RWPE2 (cell line): Measurements from ENCODE around the gene ANKS1B.

Experiments
- ATAC-seq: fragments of 200-7000 bp; cut with Tn5 transposase; 3 replicates; pipeline ENCODE4 v1.9.1; 2021; ENCODE audit warnings: low read depth
- DNase-seq: peaks from one replicate; pipeline ENCODE4 v3.0.0-alpha.2; 2020; ENCODE audit warnings: low spot score
- H3K27ac ChIP-seq: fragments of 450-650 bp; 2 replicates; pipeline ENCODE4 v1.5.1; 2017; ENCODE audit warnings: mild to moderate bottlenecking; ENCODE audit not compliant: poor library complexity, severe bottlenecking
- H3K27me3 ChIP-seq: fragments of 250-450 bp; sonication (Bioruptor Pico); 2 replicates; pipeline ENCODE4 v1.5.1; 2021; ENCODE audit warnings: mild to moderate bottlenecking, moderate library complexity; ENCODE audit not compliant: insufficient read depth, poor library complexity, severe bottlenecking
- H3K36me3 ChIP-seq: fragments of 250-450 bp; sonication (Bioruptor Pico); 2 replicates; pipeline ENCODE4 v1.5.1; 2020; ENCODE audit warnings: low read depth, mild to moderate bottlenecking, moderate library complexity
- H3K4me1 ChIP-seq: fragments of 250-450 bp; sonication (Bioruptor Pico); 2 replicates; pipeline ENCODE4 v1.5.1; 2021; ENCODE audit warnings: mild to moderate bottlenecking, moderate library complexity; ENCODE audit not compliant: insufficient read depth, poor library complexity, severe bottlenecking
- H3K4me3 ChIP-seq: fragments of 250-450 bp; sonication (Bioruptor Pico); 2 replicates; pipeline ENCODE4 v1.5.1; 2021; ENCODE audit warnings: mild to moderate bottlenecking, moderate library complexity; ENCODE audit not compliant: severe bottlenecking
- H3K9me3 ChIP-seq: fragments of 250-450 bp; sonication (Bioruptor Pico); 2 replicates; pipeline ENCODE4 v1.5.1; 2021; ENCODE audit warnings: mild to moderate bottlenecking, moderate library complexity; ENCODE audit not compliant: severe bottlenecking
- TF ChIP-seq, protein P1 (sequence below): fragments of 450-650 bp; IDR thresholded peaks from one replicate; pipeline ENCODE4 v1.5.1; 2017; ENCODE audit warnings: mild to moderate bottlenecking, moderate library complexity; ENCODE audit not compliant: poor library complexity, severe bottlenecking

ANKS1B gene

DNA sequence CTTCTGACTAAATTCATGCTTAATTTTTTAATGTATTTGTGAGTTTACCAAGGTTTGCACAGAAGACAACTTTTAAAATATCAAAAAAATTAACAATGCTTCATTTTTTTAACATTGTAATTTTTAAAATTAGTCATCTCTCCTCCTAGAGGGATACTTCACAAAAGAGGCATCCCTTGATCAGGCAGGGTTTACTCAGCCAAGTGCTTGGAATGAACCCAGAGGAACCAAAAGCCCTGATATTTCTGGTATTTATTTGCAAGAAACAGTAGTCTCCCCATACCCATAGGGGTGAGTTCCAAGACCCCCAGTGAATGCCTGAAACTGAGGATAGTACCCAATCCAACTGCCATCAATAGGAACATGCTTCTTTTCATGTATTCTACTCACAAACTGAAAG lies 284.7 kb downstream of the ANKS1B start:
- no peaks in the 10 kb centered on the region for H3K36me3 ChIP-seq
- H3K4me3 ChIP-seq, result no peak overlapping the region
- H3K27ac ChIP-seq, result no peak overlapping the region
- H3K9me3 ChIP-seq, result peaks cover 2% of the 10 kb centered on the region
- DNase-seq (no peak), ATAC-seq (no peak)
- no peaks in the 10 kb centered on the region for H3K4me1 ChIP-seq
- TF ChIP-seq, protein P1, sequence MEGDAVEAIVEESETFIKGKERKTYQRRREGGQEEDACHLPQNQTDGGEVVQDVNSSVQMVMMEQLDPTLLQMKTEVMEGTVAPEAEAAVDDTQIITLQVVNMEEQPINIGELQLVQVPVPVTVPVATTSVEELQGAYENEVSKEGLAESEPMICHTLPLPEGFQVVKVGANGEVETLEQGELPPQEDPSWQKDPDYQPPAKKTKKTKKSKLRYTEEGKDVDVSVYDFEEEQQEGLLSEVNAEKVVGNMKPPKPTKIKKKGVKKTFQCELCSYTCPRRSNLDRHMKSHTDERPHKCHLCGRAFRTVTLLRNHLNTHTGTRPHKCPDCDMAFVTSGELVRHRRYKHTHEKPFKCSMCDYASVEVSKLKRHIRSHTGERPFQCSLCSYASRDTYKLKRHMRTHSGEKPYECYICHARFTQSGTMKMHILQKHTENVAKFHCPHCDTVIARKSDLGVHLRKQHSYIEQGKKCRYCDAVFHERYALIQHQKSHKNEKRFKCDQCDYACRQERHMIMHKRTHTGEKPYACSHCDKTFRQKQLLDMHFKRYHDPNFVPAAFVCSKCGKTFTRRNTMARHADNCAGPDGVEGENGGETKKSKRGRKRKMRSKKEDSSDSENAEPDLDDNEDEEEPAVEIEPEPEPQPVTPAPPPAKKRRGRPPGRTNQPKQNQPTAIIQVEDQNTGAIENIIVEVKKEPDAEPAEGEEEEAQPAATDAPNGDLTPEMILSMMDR, result no peak
- no peaks in the 10 kb centered on the region for H3K27me3 ChIP-seq

DNA sequence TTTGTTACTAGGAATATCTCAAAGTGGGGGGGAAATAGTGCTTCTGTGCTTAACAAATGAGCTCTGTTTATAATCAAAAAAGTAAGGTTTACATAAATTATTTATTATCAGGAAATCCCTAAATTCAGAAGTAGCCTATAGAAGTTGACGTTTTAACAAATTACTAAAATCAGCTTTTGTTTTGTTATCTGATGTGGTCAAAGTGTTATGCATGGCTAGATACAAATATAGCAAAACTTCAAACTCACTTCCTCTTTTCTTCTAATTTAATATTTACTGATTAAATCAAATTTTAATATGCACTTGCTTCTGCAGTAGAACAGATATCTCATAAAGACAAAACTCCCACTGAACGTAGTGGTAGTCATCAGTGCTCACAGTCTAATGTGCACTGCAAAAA lies 289.7 kb downstream of the ANKS1B start:
- Histone ChIP-seq H3K9me3 (no peaks in the 10 kb centered on the region), H3K36me3 (no peaks in the 10 kb centered on the region), H3K4me1 (no peaks in the 10 kb centered on the region), H3K27ac (no peak overlapping the region), H3K4me3 (no peak overlapping the region), H3K27me3 (no peaks in the 10 kb centered on the region)
- ATAC-seq (no peak), DNase-seq (no peak)
- TF ChIP-seq, protein P1, result no peak

DNA sequence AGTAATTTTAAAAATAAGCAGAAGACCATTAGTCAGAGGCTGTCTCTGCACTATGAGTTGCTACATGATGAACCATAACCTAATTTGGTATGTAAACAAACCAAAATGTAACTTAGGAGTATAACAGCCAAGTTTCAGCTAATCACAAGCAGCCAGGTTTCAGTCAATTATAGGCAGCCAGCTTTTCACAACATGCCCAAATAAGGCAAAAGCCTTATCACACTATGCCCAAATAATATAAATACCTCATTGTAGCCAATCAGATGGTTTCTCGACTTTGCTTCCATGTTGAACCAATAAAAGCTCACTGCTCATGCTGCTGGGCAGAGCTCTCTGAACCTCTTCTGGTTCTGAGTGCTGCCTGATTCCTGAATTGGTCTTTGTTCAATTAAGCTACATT lies 298.6 kb downstream of the ANKS1B start:
- no peaks in the 10 kb centered on the region for H3K4me1 ChIP-seq
- H3K4me3 ChIP-seq, result no peak overlapping the region
- H3K27ac ChIP-seq, result no peak overlapping the region
- TF ChIP-seq, protein P1, result no peak
- H3K36me3 ChIP-seq, result no peaks in the 10 kb centered on the region
- H3K9me3 ChIP-seq, result no peaks in the 10 kb centered on the region
- ATAC-seq (no peak), DNase-seq (no peak)
- no peaks in the 10 kb centered on the region for H3K27me3 ChIP-seq

DNA sequence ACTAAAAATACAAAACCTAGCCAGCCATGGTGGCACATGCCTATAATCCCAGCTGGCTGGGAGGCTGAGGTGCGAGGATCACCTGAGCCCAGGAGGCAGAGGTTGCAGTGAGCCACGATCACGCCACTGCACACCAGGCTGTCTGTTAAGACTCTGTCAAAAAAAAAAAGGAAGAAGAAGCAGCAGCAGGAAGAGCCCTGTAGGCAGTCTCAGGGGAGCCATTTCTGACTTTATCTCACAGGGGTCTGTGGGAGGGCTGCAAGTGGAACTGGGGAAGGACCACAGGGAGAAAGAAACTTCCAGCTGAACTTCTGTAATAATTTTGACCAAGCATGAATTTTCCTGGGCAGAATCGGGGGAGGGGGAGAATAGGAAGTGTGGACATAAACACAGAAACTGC lies 304.5 kb downstream of the ANKS1B start:
- Histone ChIP-seq H3K4me3 (no peak overlapping the region), H3K4me1 (no peaks in the 10 kb centered on the region), H3K27me3 (no peaks in the 10 kb centered on the region), H3K9me3 (peaks cover 2% of the 10 kb centered on the region), H3K27ac (no peak overlapping the region), H3K36me3 (no peaks in the 10 kb centered on the region)
- no peak for ATAC-seq
- DNase-seq, result no peak
- TF ChIP-seq, protein P1, result no peak

DNA sequence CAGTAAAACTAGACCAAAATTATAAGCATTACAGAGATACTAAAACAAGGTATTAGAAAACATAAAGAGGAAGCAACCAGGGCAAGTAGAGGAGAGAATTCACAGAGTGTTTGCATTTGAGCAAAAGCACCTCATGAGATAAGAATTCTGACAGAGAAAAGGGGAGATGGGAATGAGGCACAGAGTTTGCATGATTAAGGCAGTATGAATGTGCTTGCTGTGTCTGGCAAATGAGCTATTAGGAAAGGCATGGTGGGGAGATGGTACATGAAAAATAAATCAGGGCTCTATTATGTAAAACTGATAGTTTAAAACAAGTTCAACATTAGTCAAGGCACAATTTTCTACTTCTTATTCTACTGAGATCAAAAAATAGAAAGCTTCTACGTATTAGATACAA lies 314.1 kb downstream of the ANKS1B start:
- ATAC-seq (no peak), DNase-seq (no peak)
- TF ChIP-seq, protein P1, result no peak
- Histone ChIP-seq H3K4me3 (no peak overlapping the region), H3K9me3 (peaks cover 3% of the 10 kb centered on the region), H3K27me3 (no peaks in the 10 kb centered on the region), H3K36me3 (no peaks in the 10 kb centered on the region), H3K4me1 (no peaks in the 10 kb centered on the region), H3K27ac (no peak overlapping the region)
